ENCODE measurements around the gene CYCS. TPM values are rescaled to one million over a fixed set of nuclear protein-coding genes. Genes with fewer than 3 reads are reported as not detected.

Gene CYCS
- total RNA-seq, 2 experiments from 2014 or later = 65.2 to 175 TPM

GRCh38 chr7:25158966-25159365 lies 33.9 kb upstream of the CYCS start:
- ChIA-PET CTCF (ENCODE audit: unreplicated experiment) (no interaction called here), POLR2A (interaction anchor here (0.7 kb wide), 2 partner anchors 28 to 773 kb away, joined by 3 read pairs; no protein-coding TSS in a partner anchor)
- Histone ChIP-seq H2AFZ (ENCODE audit: low read length) (no peak overlapping the region), H4K20me1 (ENCODE audit: insufficient read depth, low read length) (no peaks in the 10 kb centered on the region), H3K27ac (ENCODE audit: low read depth, low read length, poor library complexity, severe bottlenecking) (no peak overlapping the region), H3K4me3 (ENCODE audit: low read depth, low read length, poor library complexity, severe bottlenecking) (no peak overlapping the region), H3K4me1 (ENCODE audit: insufficient read depth, low read length, poor library complexity, severe bottlenecking) (no peaks in the 10 kb centered on the region), H3K9me2 (ENCODE audit: insufficient read depth, low read length) (no peaks in the 10 kb centered on the region), H3K79me2 (ENCODE audit: insufficient read depth, low read depth, low read length) (no peaks in the 10 kb centered on the region), H3K4me2 (ENCODE audit: low read length) (no peak overlapping the region), H3K9me3 (ENCODE audit: low read length) (no peaks in the 10 kb centered on the region), H3K36me3 (ENCODE audit: insufficient read depth, low read length) (no peaks in the 10 kb centered on the region)
- TF ChIP-seq EZH2phosphoT487 (IDR thresholded peaks at IDR 0.05; ENCODE audit: borderline replicate concordance, low read depth, low read length) = no peak
- TF ChIP-seq, protein P1, sequence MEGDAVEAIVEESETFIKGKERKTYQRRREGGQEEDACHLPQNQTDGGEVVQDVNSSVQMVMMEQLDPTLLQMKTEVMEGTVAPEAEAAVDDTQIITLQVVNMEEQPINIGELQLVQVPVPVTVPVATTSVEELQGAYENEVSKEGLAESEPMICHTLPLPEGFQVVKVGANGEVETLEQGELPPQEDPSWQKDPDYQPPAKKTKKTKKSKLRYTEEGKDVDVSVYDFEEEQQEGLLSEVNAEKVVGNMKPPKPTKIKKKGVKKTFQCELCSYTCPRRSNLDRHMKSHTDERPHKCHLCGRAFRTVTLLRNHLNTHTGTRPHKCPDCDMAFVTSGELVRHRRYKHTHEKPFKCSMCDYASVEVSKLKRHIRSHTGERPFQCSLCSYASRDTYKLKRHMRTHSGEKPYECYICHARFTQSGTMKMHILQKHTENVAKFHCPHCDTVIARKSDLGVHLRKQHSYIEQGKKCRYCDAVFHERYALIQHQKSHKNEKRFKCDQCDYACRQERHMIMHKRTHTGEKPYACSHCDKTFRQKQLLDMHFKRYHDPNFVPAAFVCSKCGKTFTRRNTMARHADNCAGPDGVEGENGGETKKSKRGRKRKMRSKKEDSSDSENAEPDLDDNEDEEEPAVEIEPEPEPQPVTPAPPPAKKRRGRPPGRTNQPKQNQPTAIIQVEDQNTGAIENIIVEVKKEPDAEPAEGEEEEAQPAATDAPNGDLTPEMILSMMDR (conservative IDR thresholded peaks at IDR 0.05; ENCODE audit: low read length) = no peak
- no peak for DNase-seq (ENCODE audit: low spot score)
- intact Hi-C loops (cut with micrococcal nuclease; ENCODE audit: unreplicated experiment) = no loop called here
- BruUV-seq (replicated peaks) = no TSS peak

DNA sequence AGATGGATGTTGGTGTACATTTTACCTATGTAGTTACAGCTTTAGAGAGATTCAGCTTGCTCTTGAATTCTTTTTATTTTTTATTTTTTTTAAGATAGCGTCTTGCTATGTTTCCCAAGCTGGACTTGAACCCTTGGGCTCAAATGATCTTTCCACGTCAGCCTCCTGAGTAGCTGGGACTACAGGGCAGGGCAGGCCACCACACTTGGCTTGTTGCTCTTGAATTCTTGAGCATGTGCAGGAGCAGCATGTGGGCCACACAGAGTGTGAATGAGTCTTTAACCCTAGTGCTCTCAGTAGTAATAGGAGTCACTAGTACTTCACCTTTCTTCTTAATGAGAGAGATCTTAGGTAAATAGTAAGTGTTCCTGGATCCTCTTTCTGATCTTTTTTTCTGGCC lies 26.7 kb upstream of the CYCS start:
- H3K27ac ChIP-seq (ENCODE audit: low read depth, low read length, poor library complexity, severe bottlenecking) = no peak overlapping the region
- CTCF ChIA-PET (ENCODE audit: unreplicated experiment) = no interaction called here
- no peaks in the 10 kb centered on the region for H3K4me1 ChIP-seq (ENCODE audit: insufficient read depth, low read length, poor library complexity, severe bottlenecking)
- no TSS peak for BruUV-seq (replicated peaks)
- H3K4me2 ChIP-seq (ENCODE audit: low read length) = no peak overlapping the region
- no peaks in the 10 kb centered on the region; the same call in 1 of the 2 replicates for H3K36me3 ChIP-seq (ENCODE audit: insufficient read depth, low read length)
- no peaks in the 10 kb centered on the region for H4K20me1 ChIP-seq (ENCODE audit: insufficient read depth, low read length)
- H3K9me3 ChIP-seq (ENCODE audit: low read length) = no peaks in the 10 kb centered on the region
- no peak overlapping the region for H2AFZ ChIP-seq (ENCODE audit: low read length)
- POLR2A ChIA-PET = interaction anchor here (0.6 to 1.3 kb wide), 2 partner anchors 8 to 1632 kb away, joined by 3 read pairs; no protein-coding TSS in a partner anchor
- TF ChIP-seq, protein P1 (conservative IDR thresholded peaks at IDR 0.05; ENCODE audit: low read length) = no peak
- no peak for TF ChIP-seq EZH2phosphoT487 (IDR thresholded peaks at IDR 0.05; ENCODE audit: borderline replicate concordance, low read depth, low read length)
- H3K79me2 ChIP-seq (ENCODE audit: insufficient read depth, low read depth, low read length) = no peaks in the 10 kb centered on the region
- no peaks in the 10 kb centered on the region for H3K9me2 ChIP-seq (ENCODE audit: insufficient read depth, low read length)
- no peak overlapping the region for H3K4me3 ChIP-seq (ENCODE audit: low read depth, low read length, poor library complexity, severe bottlenecking)
- DNase-seq (ENCODE audit: low spot score) = no peak
- intact Hi-C loops (cut with micrococcal nuclease; ENCODE audit: unreplicated experiment) = no loop called here

GRCh38 chr7:25149836-25150235 lies 24.8 kb upstream of the CYCS start:
- BruUV-seq (replicated peaks) = no TSS peak
- CTCF ChIA-PET (ENCODE audit: unreplicated experiment) = no interaction called here
- no peaks in the 10 kb centered on the region for H3K79me2 ChIP-seq (ENCODE audit: insufficient read depth, low read depth, low read length)
- no peaks in the 10 kb centered on the region for H3K9me2 ChIP-seq (ENCODE audit: insufficient read depth, low read length)
- intact Hi-C loops (cut with micrococcal nuclease; ENCODE audit: unreplicated experiment) = no loop called here
- no peak overlapping the region for H3K4me2 ChIP-seq (ENCODE audit: low read length)
- POLR2A ChIA-PET = interaction anchor here (0.5 to 1.0 kb wide), 2 partner anchors 14 to 141 kb away, joined by 3 to 4 read pairs; no protein-coding TSS in a partner anchor
- H3K9me3 ChIP-seq (ENCODE audit: low read length) = no peaks in the 10 kb centered on the region
- H3K36me3 ChIP-seq (ENCODE audit: insufficient read depth, low read length) = no peaks in the 10 kb centered on the region; the same call in 1 of the 2 replicates
- H3K4me3 ChIP-seq (ENCODE audit: low read depth, low read length, poor library complexity, severe bottlenecking) = no peak overlapping the region
- no peak overlapping the region for H3K27ac ChIP-seq (ENCODE audit: low read depth, low read length, poor library complexity, severe bottlenecking)
- no peak for DNase-seq (ENCODE audit: low spot score)
- no peak overlapping the region for H2AFZ ChIP-seq (ENCODE audit: low read length)
- H4K20me1 ChIP-seq (ENCODE audit: insufficient read depth, low read length) = no peaks in the 10 kb centered on the region
- no peaks in the 10 kb centered on the region for H3K4me1 ChIP-seq (ENCODE audit: insufficient read depth, low read length, poor library complexity, severe bottlenecking)
- TF ChIP-seq EZH2phosphoT487 (IDR thresholded peaks at IDR 0.05; ENCODE audit: borderline replicate concordance, low read depth, low read length) = no peak
- TF ChIP-seq, protein P1 (conservative IDR thresholded peaks at IDR 0.05; ENCODE audit: low read length) = no peak
